Measurements from ENCODE around the gene IRX1. TPM values are rescaled to one million over a fixed set of nuclear protein-coding genes. Genes with fewer than 3 reads are reported as not detected.

IRX1 gene
- total and polyA plus RNA-seq, 4 donors = 0.33 TPM; not detected in 3

GRCh38 chr5:3598207-3598606 is 2.6 kb downstream of the IRX1 start:
- Histone ChIP-seq H3K9me3 (ENCODE audit: control insufficient read depth in 4 of 4, low read length in 3 of 4) (no peaks in the 10 kb centered on the region), H3K36me3 (ENCODE audit: control insufficient read depth in 4 of 4, insufficient read depth in 3 of 4, low read depth in 1 of 4, low read length in 3 of 4) (no peaks in the 10 kb centered on the region), H3K9ac (ENCODE audit: low read depth in 1 of 2, low read length in 2 of 2) (no peak overlapping the region), H3K27ac (ENCODE audit: low read depth in 1 of 2, low read length in 2 of 2) (no peak overlapping the region), H3K4me3 (ENCODE audit: low read depth in 1 of 3, low read length in 3 of 3) (no peak overlapping the region), H3K4me1 (ENCODE audit: control insufficient read depth in 4 of 4, insufficient read depth in 4 of 4, low read length in 3 of 4) (peaks cover 3 to 37% (median 16%) of the 10 kb centered on the region in 4 donors), H3K27me3 (ENCODE audit: control insufficient read depth in 4 of 4, insufficient read depth in 4 of 4, low read length in 3 of 4) (peaks cover 4 to 49% (median 11%) of the 10 kb centered on the region in 4 donors)
- no peak for TF ChIP-seq RAD21 (IDR thresholded peaks at IDR 0.05)
- no peak for TF ChIP-seq YY1 (IDR thresholded peaks at IDR 0.05)
- WGBS = 9% methylated on average over 8 of the region's 8 CpGs
- no peak for DNase-seq (ENCODE audit: low spot score)

GRCh38 chr5:3598769-3599211 is 3.2 kb downstream of the IRX1 start:
- no peak for TF ChIP-seq RXRA (IDR thresholded peaks at IDR 0.05)
- H3K27me3 ChIP-seq (ENCODE audit: control insufficient read depth in 4 of 4, insufficient read depth in 4 of 4, low read length in 3 of 4) = peaks cover 4 to 49% (median 13%) of the 10 kb centered on the region in 4 donors
- peaks cover 3 to 37% (median 16%) of the 10 kb centered on the region in 4 donors for H3K4me1 ChIP-seq (ENCODE audit: control insufficient read depth in 4 of 4, insufficient read depth in 4 of 4, low read length in 3 of 4)
- no peaks in the 10 kb centered on the region for H3K9me3 ChIP-seq (ENCODE audit: control insufficient read depth in 4 of 4, low read length in 3 of 4)
- WGBS = 5% methylated on average over 12 of the region's 12 CpGs
- H3K36me3 ChIP-seq (ENCODE audit: control insufficient read depth in 4 of 4, insufficient read depth in 3 of 4, low read depth in 1 of 4, low read length in 3 of 4) = no peaks in the 10 kb centered on the region
- H3K9ac ChIP-seq (ENCODE audit: low read depth in 1 of 2, low read length in 2 of 2) = no peak overlapping the region
- DNase-seq (ENCODE audit: low spot score) = no peak
- no peak overlapping the region for H3K27ac ChIP-seq (ENCODE audit: low read depth in 1 of 2, low read length in 2 of 2)
- H3K4me3 ChIP-seq (ENCODE audit: low read depth in 1 of 3, low read length in 3 of 3) = no peak overlapping the region

- TF ChIP-seq SP1 (IDR thresholded peaks at IDR 0.05) = no peak
- TF ChIP-seq NR2F2 (IDR thresholded peaks at IDR 0.05) = no peak
- no peak for TF ChIP-seq FOXA1 (IDR thresholded peaks at IDR 0.05)
- TF ChIP-seq RXRA (IDR thresholded peaks at IDR 0.05) = no peak
- TF ChIP-seq CTCF (IDR thresholded peaks at IDR 0.05; ENCODE audit: low read depth, low read length, missing input control) = no peak
- TF ChIP-seq RAD21 (IDR thresholded peaks at IDR 0.05) = no peak
- TF ChIP-seq YY1 (IDR thresholded peaks at IDR 0.05) = no peak
- no peak for TF ChIP-seq ATF3 (IDR thresholded peaks at IDR 0.05)
- no peak for TF ChIP-seq FOXA2 (IDR thresholded peaks at IDR 0.05)
- TF ChIP-seq HNF4A (conservative IDR thresholded peaks at IDR 0.05) = no peak
- TF ChIP-seq REST (IDR thresholded peaks at IDR 0.05) = no peak
- no peak for TF ChIP-seq TAF1 (conservative IDR thresholded peaks at IDR 0.05)
- TF ChIP-seq ZBTB33 (IDR thresholded peaks at IDR 0.05) = no peak
- TF ChIP-seq HNF4G (IDR thresholded peaks at IDR 0.05) = no peak
- TF ChIP-seq JUND (IDR thresholded peaks at IDR 0.05) = no peak
- no peak for TF ChIP-seq MAX (IDR thresholded peaks at IDR 0.05)
- Histone ChIP-seq H3K9me3 (ENCODE audit: control insufficient read depth in 4 of 4, low read length in 3 of 4) (no peaks in the 10 kb centered on the region), H3K27me3 (ENCODE audit: control insufficient read depth in 4 of 4, insufficient read depth in 4 of 4, low read length in 3 of 4) (peaks cover 4 to 53% (median 11%) of the 10 kb centered on the region in 4 donors), H3K9ac (ENCODE audit: low read depth in 1 of 2, low read length in 2 of 2) (no peak overlapping the region), H3K4me1 (ENCODE audit: control insufficient read depth in 4 of 4, insufficient read depth in 4 of 4, low read length in 3 of 4) (peaks cover 3 to 32% (median 16%) of the 10 kb centered on the region in 4 donors), H3K36me3 (ENCODE audit: control insufficient read depth in 4 of 4, insufficient read depth in 3 of 4, low read depth in 1 of 4, low read length in 3 of 4) (no peaks in the 10 kb centered on the region), H3K27ac (ENCODE audit: low read depth in 1 of 2, low read length in 2 of 2) (no peak overlapping the region), H3K4me3 (ENCODE audit: low read depth in 1 of 3, low read length in 3 of 3) (no peak overlapping the region)
- DNase-seq (ENCODE audit: low spot score) = no peak
- WGBS = 13% methylated on average over 86 of the region's 86 CpGs
Observed at GRCh38 chr5:3599226-3600105, 3.8 kb downstream of the IRX1 start.
